HFF-Myc (cell line): ENCODE results near the gene KRT77.

Experiments
- DNase-seq: peaks from one replicate; pipeline ENCODE4 v3.0.0-alpha.2; 2011; ENCODE audit warnings: low read depth; ENCODE audit errors: extremely low read depth
- H3K4me3 ChIP-seq: replicated peaks from 2 replicates; pipeline ENCODE4 v1.5.1; 2011; ENCODE audit warnings: low read depth, mild to moderate bottlenecking, control low read depth, low read length
- TF ChIP-seq, protein P1 (sequence below): IDR thresholded peaks from 2 replicates; pipeline ENCODE4 v1.5.1; 2012; ENCODE audit warnings: mild to moderate bottlenecking, low read depth, low read length, control low read depth; ENCODE audit errors: missing control alignments

Gene KRT77

DNA sequence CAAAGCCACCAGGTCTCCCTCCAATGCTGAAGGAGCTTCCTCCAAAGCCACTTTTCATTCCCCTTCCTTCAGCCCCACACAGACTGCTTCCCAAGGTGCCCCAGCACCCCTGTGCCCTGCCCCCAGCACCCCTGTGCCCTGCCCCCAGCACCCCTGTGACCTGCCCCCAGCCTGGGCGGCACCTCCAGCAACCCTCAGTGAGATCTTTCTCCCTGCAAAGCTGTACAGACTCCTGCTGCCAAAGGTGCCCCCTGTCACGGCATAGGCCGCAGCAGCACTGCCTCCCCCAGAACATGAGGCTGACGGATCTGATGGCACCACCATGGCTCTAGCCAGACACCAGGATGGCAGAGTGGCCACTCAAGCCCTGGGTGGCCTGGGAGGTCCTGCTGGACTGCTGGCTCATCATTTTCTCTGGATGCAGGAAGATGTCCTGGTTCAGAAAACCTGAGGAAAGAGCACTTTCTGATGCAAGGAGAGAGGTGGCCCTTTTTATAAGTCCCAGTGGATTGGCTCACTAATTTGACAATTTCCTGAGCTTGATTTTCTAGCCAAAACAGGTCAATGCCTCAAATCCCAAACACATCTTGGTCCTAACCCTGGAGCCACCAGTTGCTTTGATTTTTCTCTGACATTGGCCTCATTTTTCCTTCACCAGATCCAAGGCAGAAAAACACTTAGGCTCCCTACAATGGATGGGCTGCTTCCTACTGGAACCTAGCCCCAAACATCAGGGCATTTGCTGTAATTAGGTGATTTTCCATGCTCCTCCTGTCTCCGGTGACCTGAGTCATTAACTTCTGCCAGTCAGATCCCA is 32.7 kb upstream of the KRT77 start:
- no peak overlapping the region for H3K4me3 ChIP-seq
- TF ChIP-seq, protein P1, sequence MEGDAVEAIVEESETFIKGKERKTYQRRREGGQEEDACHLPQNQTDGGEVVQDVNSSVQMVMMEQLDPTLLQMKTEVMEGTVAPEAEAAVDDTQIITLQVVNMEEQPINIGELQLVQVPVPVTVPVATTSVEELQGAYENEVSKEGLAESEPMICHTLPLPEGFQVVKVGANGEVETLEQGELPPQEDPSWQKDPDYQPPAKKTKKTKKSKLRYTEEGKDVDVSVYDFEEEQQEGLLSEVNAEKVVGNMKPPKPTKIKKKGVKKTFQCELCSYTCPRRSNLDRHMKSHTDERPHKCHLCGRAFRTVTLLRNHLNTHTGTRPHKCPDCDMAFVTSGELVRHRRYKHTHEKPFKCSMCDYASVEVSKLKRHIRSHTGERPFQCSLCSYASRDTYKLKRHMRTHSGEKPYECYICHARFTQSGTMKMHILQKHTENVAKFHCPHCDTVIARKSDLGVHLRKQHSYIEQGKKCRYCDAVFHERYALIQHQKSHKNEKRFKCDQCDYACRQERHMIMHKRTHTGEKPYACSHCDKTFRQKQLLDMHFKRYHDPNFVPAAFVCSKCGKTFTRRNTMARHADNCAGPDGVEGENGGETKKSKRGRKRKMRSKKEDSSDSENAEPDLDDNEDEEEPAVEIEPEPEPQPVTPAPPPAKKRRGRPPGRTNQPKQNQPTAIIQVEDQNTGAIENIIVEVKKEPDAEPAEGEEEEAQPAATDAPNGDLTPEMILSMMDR = no peak
- DNase-seq = no peak

DNA sequence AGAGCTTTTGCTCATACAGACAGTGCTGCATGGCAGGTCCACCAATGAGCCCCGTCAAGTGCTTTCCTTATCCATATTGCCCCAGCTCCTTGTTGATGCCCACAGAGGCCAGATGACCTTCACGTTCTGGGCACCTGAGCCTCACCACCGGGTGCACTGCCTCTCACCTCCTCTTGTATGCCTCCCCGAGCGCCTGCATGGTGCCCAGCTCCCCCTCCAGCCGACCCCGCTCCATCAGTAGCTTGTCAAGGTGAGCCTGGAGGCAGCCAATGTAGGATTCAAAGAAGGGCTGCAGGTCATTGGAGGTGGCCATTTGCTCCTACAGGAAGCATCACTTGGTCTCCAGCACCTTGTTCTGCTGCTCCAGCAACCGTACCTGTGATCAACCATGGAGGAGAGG is 31.8 kb upstream of the KRT77 start:
- TF ChIP-seq, protein P1 = no peak
- no peak for DNase-seq
- no peak overlapping the region for H3K4me3 ChIP-seq

DNA sequence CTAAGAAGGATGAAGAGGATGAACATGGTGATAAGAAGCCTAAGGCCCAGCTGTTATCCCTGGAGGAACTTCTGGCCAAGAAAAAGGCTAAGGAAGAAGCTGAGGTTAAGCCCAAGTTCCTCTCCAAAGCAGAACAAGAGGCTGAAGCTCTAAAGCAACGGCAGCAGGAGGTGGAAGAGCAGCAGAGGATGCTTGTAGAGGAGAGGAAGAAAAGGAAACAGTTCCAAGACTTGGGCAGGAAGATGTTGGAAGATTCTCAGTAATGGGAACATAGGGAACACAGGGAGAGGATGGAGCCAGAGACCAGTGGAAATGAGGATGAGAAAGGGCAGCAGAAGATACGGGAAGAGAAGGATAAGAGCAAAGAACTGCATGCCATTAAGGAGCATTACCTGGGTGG is 27.5 kb upstream of the KRT77 start:
- no peak for DNase-seq
- TF ChIP-seq, protein P1 = no peak
- no peak overlapping the region for H3K4me3 ChIP-seq

DNA sequence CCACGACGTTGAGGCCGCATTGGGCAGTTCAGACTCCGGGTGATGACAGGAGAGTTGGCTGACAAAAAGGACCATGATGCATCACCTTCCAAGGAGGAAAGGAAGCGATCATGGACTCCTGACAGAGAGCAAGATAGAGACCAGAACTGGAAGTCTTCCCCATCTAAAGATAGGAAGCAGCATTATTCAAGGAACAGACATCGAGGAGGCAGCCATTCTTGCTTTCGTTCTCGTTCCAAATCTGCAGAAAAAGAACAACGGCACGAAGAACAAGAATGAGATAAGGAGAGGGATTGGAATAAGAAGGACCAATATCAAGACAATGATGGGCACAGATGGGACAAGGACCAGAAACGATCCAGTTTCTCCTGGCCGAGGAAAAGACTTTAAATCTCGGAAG is 27.1 kb upstream of the KRT77 start:
- DNase-seq = no peak
- TF ChIP-seq, protein P1 = no peak
- no peak overlapping the region for H3K4me3 ChIP-seq

GRCh38 chr12:52729147-52729546 is 25.8 kb upstream of the KRT77 start:
- DNase-seq = no peak
- H3K4me3 ChIP-seq = no peak overlapping the region
- TF ChIP-seq, protein P1 = no peak

- no peak for DNase-seq
- no peak overlapping the region for H3K4me3 ChIP-seq
- TF ChIP-seq, protein P1 = no peak
Measured at GRCh38 chr12:52728374-52728773, 25.1 kb upstream of the KRT77 start.

DNA sequence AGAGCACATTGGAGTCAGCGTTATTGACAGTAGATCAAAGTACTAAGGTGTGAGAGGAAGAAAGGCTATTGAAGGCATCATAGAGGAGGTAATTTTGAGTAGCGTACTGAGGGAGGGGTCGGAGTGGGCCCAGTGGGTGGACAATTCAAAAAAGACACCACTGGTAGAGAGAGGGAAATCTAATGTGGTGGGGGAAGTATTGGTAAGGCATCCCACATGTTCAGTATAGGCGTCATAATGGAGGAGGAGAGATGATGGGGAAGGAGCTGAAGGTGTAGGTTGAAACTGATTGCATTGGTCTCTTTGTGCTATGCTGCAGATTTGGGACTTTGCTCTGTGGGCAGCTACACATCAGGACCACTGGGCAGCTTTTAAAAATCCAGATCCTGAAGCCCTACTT is 23.7 kb upstream of the KRT77 start:
- no peak for DNase-seq
- TF ChIP-seq, protein P1 = no peak
- H3K4me3 ChIP-seq = no peak overlapping the region
